Measurements from ENCODE around the gene TEAD1. TPM values are rescaled to one million over a fixed set of nuclear protein-coding genes. Genes with fewer than 3 reads are reported as not detected.

TEAD1 gene
- total RNA-seq, 1 donor from 2014 or later: 88.1 TPM

GRCh38 chr11:12798609-12799011, 124.4 kb downstream of the TEAD1 start:
- no peak for TF ChIP-seq CTCF (IDR thresholded peaks at IDR 0.05; ENCODE audit: insufficient read depth, low read length, poor library complexity, severe bottlenecking)
- H3K27me3 ChIP-seq (ENCODE audit: control insufficient read depth, insufficient read depth, low read length): no peaks in the 10 kb centered on the region
- no peak for DNase-seq (ENCODE audit: low read depth)
- H3K4me3 ChIP-seq (ENCODE audit: low read depth, low read length): no peak overlapping the region
- H3K36me3 ChIP-seq (ENCODE audit: control insufficient read depth, insufficient read depth, low read length): no peaks in the 10 kb centered on the region

GRCh38 chr11:12799334-12799835, 125.2 kb downstream of the TEAD1 start:
- no peak for TF ChIP-seq CTCF (IDR thresholded peaks at IDR 0.05; ENCODE audit: insufficient read depth, low read length, poor library complexity, severe bottlenecking)
- no peaks in the 10 kb centered on the region for H3K27me3 ChIP-seq (ENCODE audit: control insufficient read depth, insufficient read depth, low read length)
- DNase-seq (ENCODE audit: low read depth): no peak
- no peak overlapping the region for H3K4me3 ChIP-seq (ENCODE audit: low read depth, low read length)
- no peaks in the 10 kb centered on the region for H3K36me3 ChIP-seq (ENCODE audit: control insufficient read depth, insufficient read depth, low read length)

GRCh38 chr11:12800032-12800671, 125.9 kb downstream of the TEAD1 start:
- Histone ChIP-seq H3K27me3 (ENCODE audit: control insufficient read depth, insufficient read depth, low read length) (no peaks in the 10 kb centered on the region), H3K4me3 (ENCODE audit: low read depth, low read length) (no peak overlapping the region), H3K36me3 (ENCODE audit: control insufficient read depth, insufficient read depth, low read length) (no peaks in the 10 kb centered on the region)
- no peak for TF ChIP-seq CTCF (IDR thresholded peaks at IDR 0.05; ENCODE audit: insufficient read depth, low read length, poor library complexity, severe bottlenecking)
- peak; percentile 78 for DNase-seq (ENCODE audit: low read depth)

GRCh38 chr11:12800871-12801270, 126.7 kb downstream of the TEAD1 start:
- Histone ChIP-seq H3K4me3 (ENCODE audit: low read depth, low read length) (no peak overlapping the region), H3K36me3 (ENCODE audit: control insufficient read depth, insufficient read depth, low read length) (no peaks in the 10 kb centered on the region), H3K27me3 (ENCODE audit: control insufficient read depth, insufficient read depth, low read length) (no peaks in the 10 kb centered on the region)
- no peak for DNase-seq (ENCODE audit: low read depth)
- no peak for TF ChIP-seq CTCF (IDR thresholded peaks at IDR 0.05; ENCODE audit: insufficient read depth, low read length, poor library complexity, severe bottlenecking)

GRCh38 chr11:12801976-12802375, 127.8 kb downstream of the TEAD1 start:
- Histone ChIP-seq H3K36me3 (ENCODE audit: control insufficient read depth, insufficient read depth, low read length) (no peaks in the 10 kb centered on the region), H3K27me3 (ENCODE audit: control insufficient read depth, insufficient read depth, low read length) (no peaks in the 10 kb centered on the region), H3K4me3 (ENCODE audit: low read depth, low read length) (no peak overlapping the region)
- TF ChIP-seq CTCF (IDR thresholded peaks at IDR 0.05; ENCODE audit: insufficient read depth, low read length, poor library complexity, severe bottlenecking): no peak
- no peak for DNase-seq (ENCODE audit: low read depth)
